ENCODE results near the gene CABLES2. TPM values are rescaled to one million over a fixed set of nuclear protein-coding genes. Genes with fewer than 3 reads are reported as not detected.

CABLES2 gene
- total and polyA plus RNA-seq, 10 of the 15 experiments (the other 5 are each of a cell fraction or from before 2014, with no cell fraction given) = 2.2 to 14.9 (median 5.3) TPM

- TF ChIP-seq ZNF592 (IDR thresholded peaks at IDR 0.05) (no peak), RAD21 (IDR thresholded peaks at IDR 0.05; ENCODE audit: insufficient read depth, low read depth, low read length) (no peak), RB1 (IDR thresholded peaks at IDR 0.05; ENCODE audit: borderline replicate concordance) (no peak), NR2F1 (conservative IDR thresholded peaks at IDR 0.05) (no peak), CHD4 (IDR thresholded peaks at IDR 0.05) (no peak), HSF1 (IDR thresholded peaks at IDR 0.05; ENCODE audit: low read depth, low read length) (no peak), STAT1 (conservative IDR thresholded peaks at IDR 0.05) (no peak), PAX8 (IDR thresholded peaks at IDR 0.05) (no peak), CHD2 (IDR thresholded peaks at IDR 0.05; ENCODE audit: borderline replicate concordance, low read depth, low read length) (no peak), TARDBP (IDR thresholded peaks at IDR 0.05; ENCODE audit: borderline replicate concordance) (no peak), SIX5 (IDR thresholded peaks at IDR 0.05; ENCODE audit: low read depth, low read length, severe bottlenecking) (no peak)
These were observed 12.5 kb downstream of the CABLES2 start (continued) for GRCh38 chr20:62394248-62395245.
